ENCODE results near the gene MAN2A1.

The MAN2A1 gene

DNA sequence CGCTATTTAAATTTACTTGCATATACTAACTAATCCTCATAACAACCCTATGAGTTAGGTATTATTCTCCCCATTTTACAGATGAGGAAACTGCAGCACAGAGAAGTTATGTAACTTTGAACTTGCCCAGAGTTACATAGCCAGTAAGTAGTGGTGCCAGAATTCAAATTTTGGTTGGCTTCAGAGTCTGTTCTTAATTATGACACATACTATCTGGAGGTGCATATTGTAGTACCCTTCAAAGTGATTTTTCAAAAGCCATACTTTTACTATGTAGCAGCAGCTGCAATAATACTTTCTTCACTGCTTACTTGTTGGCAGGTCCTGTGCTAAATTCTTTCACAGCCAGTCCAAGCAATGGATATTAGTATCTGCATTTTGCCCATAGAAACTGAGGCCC, 16.4 kb downstream of the MAN2A1 start:
- no peak for DNase-seq (ENCODE audit: low read depth in 2 of 2)

DNA sequence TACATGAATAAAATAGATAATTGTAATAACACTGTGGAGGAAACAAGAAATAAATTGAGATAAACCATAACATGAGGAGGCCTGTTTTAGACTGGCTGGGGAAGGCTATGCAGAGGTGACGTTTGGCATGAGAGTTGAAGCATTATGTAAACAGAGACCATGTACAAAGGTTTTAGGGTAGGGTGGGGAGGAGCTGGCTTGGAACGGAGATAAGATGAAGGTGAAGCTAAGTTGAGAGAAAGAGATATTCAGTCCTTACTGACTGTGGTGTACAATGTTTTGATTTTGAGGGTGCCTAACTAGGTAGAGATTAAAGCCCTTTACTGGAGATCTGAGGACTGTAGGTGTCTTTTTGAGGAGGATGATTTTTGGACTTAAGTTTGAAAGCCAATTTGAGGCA, 17.8 kb downstream of the MAN2A1 start:
- no peak for DNase-seq (ENCODE audit: low read depth in 2 of 2)

DNA sequence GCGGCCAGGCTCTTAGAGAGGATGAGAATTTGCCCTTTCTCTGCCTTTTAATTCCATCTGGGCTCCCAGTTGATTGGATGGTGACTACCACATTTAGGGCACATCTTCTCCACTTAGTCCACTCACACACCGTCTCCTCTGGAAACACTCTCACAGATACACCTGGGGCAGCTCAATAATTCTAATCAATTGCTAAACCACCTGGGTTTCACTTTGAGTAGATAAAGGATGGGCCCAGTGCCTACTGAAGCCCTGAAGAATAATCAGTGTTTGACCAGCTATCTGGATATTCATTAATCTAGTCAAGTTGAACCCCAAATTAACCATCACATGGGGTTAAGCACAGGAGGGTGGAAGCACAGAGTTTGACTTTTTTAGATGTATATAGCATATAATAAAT, 19.1 kb downstream of the MAN2A1 start:
- DNase-seq (ENCODE audit: low read depth in 2 of 2) = no peak

DNA sequence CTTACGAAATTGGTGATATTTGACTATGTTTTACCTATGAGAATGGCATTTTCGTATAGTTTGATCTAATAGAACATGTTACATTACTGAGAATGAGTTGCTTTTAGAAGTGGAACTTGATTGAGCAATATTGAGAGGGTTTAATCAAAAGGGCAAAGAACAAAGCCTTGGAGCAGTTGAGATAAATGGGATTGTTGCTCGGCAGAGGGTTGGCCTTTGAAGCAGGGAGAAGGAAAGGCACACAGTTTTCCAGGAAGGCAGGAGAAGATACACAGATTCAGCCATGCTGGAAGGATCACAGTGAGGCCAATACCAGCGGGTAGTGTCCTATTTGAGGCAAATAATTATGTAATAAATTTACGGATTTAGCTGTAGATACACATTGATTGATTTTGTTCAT, 19.5 kb downstream of the MAN2A1 start:
- no peak for DNase-seq (ENCODE audit: low read depth in 2 of 2)

DNA sequence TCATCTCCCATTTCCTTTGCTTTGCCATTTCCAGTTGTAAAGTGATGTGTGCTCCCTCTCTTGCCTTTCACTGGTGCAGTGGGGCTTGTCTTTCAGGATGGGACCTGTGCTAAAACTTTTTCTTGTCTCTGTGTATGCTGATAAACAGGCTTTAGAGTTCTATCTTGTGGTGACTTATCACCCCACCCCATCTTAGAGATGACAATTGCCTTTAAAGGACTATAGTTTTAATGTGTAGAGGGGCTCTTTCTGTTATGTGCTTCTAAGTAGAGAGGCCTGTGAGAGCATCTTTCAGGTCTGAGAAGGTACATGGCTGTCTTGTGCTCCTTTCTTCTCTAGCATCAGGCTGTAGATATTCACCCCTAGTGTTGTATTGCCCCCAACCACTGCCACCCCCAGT, 21.9 kb downstream of the MAN2A1 start:
- DNase-seq (ENCODE audit: low read depth in 2 of 2) = no peak

DNA sequence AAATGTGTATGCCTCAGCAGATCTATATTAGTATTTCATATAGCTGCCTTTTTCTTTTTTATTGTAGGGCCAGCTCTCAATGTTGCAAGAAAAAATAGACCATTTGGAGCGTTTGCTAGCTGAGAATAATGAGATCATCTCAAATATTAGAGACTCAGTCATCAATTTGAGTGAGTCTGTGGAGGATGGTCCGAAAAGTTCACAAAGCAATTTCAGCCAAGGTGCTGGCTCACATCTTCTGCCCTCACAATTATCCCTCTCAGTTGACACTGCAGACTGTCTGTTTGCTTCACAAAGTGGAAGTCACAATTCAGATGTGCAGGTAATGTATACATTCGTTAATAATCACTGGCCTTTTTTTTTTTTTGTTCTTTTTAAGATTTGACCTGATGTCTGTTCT, 23.7 kb downstream of the MAN2A1 start:
- DNase-seq (ENCODE audit: low read depth in 2 of 2) = no peak

DNA sequence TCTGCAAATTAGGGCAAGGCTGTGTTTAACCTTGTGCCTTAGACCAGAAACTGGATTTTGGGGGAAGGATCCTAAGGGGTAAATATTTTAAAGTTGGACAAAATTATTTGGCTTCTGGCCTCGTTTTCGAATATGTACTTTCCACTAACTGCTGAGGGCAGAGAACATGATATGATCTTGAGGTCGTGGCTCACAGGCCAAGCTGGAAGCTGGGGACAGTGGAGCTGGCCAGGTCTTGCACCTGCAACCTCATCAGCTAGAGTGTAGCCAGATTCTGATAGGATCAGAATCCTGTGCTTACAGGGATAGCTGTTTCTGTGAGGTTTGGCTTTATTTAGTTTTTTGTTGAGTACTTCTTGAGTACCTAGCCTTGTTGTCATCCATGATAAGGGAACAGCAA, 24.9 kb downstream of the MAN2A1 start:
- no peak for DNase-seq (ENCODE audit: low read depth in 2 of 2)

DNA sequence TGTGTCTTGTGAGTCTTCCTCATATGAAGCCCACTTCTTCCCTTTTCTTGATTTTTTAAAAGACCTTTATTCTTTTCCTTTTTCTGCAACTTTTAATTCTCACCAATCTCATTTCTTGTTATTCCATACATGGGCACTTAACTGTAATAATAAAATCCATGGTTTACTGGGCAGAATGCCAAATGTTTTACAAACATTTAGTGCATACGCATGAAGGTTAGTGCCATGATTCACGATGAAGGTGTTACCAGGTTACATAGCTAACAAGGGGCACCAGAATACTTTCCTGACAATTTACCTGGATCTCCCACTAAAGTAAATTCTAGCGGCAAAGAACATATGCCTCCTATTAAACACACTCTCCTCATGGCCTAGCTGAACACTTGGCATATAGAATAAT, 28.5 kb downstream of the MAN2A1 start:
- no peak for DNase-seq (ENCODE audit: low read depth in 2 of 2)

DNA sequence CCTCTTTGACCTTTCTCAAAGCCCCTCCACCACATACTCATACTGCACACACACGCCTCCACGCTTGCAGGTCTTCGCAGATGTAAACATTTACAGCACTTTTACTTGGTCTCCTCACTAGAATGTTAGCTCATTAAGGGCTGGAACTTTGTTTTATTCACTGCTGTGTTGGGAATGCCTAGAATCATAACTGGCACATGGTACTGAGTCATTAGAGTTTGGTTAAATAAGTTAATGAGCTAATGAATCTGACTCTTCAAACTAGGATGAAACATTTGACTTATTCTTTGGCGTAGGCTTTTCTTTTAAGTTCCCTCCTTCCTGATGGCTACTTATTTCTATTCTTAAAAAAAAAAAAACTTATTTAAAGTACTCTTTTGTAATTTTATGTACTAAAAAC, 28.9 kb downstream of the MAN2A1 start:
- DNase-seq (ENCODE audit: low read depth in 2 of 2) = no peak

DNA sequence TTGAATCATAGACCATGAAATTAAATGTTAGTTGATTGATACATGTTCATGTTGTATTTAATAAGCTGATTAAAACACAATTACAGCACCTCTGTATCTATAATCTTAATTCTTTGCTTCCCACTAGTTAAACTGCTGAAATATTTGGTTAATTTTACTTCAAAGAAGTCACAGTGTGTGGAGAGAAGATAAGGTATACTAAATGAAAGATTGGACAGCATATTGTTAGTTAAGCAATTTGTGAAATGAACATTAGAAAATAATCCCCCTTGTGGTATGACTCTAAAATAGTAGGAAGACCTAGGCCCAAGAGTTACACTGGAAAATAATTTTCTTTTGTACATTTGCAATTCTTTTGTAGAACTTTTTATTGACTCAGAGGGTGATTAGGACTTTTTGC, 30.3 kb downstream of the MAN2A1 start:
- DNase-seq (ENCODE audit: low read depth in 2 of 2) = no peak

DNA sequence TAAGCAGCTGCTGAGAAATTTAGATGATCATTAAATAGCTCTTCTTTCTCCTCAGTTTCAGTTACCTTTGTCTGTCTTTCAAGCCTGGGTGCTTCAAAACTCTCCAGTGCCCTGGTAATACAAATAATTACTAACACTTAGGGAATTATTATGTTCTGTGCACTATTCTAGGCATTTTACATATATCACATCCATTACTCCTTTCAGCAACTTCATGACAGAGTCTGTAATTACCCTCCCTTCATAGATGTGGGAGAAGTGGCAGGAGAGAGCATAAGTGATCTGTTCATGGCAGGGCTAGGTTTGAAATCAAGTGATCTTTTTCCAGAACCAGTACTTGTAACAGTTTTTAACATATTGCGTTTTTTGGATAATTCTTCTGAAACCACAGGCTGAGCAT, 32.0 kb downstream of the MAN2A1 start:
- no peak for DNase-seq (ENCODE audit: low read depth in 2 of 2)

DNA sequence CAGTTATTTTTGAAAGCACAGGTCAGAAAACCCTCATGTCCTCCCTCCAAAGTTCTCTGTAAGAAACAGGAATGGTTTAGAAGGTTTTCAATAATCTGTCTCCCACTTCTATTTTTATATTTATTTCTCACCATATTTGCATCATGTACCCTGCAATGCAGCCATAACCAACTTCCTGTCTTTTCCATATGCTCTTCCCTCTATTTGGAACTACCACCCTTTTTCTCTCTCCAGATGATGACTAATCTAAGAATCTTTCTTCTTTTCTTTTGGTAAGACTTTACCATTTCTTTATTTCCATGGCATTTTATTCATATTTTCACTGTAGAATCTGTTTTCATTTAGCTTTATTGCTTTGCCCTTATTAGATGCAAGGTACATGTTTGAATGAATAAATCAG, 33.9 kb downstream of the MAN2A1 start:
- DNase-seq (ENCODE audit: low read depth in 2 of 2) = no peak

DNA sequence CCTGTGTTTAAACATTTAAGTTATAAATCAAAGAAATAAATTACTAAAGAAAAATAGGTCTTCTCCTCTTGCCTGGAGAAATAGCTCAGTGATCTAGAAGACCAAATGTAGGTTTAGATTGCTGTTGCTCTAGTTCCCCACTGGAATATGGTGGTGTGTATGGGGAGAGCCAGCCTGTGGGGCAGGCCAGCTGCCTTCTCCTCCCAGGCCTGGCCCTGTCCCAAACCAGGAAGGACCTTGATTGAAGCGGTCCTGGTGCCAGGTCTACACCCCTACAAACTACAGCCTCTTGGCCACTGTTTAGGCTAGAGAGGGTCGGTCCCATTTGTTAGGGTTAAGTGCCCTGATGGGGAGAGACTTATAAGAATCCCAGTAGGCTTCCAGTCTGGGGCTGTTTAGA, 35.4 kb downstream of the MAN2A1 start:
- no peak for DNase-seq (ENCODE audit: low read depth in 2 of 2)

DNA sequence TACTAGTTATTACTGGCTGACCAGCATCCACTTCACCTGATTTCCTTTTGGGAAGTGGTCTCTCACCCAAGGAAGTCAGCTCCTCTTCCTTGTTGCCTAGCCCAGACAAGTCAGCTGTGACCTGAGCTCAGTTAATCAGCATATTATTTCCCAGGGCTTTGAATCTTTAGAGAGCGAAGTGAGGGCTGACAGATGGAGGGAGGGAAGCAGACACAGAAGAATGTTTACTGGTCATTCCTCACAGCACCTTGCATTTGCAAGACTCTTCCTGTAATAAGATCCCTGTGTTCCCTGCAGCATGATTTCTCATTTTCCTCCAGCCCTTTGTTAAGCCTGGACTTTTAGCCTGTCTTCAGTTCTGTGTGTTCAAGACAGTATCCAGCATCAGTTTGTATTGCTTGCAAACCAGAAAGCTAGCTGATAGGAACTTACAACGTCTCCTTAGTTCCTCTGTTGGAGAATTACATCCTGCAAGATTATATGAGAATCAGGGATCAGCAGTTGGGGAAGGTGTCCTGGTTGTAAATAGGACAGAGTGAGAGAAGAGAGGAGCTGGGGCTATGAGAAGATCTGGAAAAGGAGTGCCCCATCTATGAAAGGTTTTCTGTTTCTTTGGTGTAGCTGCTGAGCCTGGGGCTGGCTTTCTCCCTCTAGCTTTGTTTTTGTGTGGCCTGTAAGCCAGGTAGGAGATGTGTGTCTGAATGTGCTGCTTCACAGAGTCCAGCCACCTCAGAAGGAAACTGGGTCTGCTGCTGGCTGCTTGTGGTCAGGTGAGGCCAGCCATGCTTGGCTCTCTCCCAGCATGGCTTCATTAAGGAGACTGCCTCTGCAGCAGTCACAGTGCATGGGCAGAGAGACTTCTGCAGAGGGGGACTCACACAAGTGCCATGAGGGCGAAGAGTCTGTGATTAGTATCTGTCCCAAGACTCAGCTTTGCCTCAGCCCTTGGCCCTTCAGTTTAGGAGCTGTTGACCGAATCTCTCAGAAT, 50.3 kb downstream of the MAN2A1 start:
- no peak for DNase-seq (ENCODE audit: low read depth in 2 of 2)

DNA sequence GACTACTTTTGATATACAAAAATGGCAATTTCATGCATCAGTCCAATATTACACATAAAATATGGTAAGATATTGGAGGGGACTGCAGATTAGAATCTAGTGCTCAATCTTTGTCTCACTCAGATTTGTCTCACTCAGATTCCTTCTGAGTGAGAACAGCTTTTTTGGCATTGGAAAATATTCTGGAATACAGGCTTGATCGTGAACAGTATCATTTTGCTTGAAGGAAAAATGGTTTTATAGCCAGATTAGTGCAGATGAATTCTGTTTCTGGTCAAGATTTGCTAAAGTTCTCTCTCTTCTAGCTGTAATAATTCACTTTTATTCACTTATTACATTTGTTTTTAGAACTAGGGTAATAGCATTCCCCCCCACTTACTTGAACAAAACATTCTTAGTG, 51.2 kb downstream of the MAN2A1 start:
- DNase-seq (ENCODE audit: low read depth in 2 of 2) = no peak

DNA sequence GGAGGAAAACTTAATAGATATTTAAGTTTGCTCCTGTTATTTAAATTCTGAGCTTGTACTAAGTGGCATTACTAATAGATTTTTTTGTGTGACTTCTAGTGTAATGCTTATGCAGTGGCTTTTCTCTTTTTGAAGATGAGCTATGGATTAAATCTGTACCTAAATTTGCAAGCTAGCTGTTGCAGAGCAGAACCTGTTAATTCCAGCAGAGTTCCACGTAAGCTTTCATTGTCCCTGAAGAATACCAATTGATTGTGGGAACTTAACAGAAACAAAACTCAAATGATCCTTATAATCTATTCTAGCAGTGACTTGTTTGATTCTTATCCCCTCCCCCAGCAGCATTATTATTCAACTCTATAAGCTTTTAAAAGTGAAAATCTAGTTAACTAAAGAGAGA, 51.7 kb downstream of the MAN2A1 start:
- DNase-seq (ENCODE audit: low read depth in 2 of 2) = no peak

DNA sequence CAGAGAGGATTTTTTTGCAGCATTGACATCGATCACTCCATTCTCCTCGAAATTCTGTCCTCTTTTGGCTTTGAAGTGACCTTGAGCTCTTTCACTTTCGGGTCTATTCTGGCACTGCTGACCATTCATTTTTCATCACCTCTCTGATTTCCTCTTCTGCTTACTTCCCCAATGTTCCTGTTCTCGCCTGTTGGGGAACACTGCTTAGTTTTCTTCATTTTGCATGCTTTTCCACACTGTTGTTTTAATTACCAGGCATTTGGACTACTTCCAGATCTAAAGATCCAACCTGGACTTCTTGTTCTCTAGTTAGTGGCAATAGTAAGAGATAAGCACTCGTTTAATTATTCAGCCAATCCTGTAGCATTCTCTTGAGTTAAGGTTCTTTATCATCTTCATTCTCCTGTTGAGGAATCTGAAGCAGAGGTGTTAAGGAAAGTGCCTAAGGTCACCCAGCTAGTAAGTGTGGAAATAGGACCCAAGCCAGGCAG, 53.4 kb downstream of the MAN2A1 start:
- DNase-seq (ENCODE audit: low read depth in 2 of 2) = no peak

DNA sequence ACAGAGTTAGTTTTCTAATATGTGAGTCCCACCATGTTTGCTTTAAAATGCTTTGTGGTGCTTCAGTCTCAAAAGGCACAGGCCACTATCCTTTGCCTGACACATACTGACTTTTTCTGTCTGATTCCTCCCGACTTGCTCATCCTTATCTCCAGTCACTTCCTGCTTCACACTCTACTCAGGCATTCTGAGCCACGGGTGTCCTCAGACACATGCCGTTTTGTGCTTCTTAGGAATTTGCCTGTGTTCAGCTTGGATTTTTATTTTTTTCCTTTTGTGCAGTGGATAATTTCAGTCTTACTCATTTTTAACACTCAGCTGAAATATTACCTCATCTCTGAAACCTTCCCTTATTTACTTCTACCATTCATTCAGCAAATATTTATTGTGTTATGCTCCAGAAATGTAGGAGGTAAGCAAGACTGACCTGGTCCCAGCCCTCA, 54.1 kb downstream of the MAN2A1 start:
- DNase-seq (ENCODE audit: low read depth in 2 of 2) = no peak

DNA sequence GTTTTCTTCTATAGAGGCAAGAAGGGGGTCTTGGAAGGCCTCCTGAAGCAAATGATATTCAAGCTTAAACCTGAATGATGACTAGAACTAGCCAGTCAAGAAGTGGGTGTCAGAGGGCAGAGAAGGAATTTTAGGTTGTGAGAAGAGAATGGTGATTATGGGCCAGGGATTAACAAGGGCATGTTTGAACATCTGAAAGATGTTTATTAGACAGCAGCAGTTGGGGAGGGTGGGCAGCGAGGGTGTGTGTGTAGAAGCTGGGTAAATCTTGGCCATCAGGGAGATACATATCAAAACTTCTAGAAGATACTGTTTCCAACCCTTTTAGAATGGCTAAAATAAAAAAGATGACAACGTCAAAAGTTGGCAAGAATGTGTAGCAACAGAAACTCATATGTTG, 54.5 kb downstream of the MAN2A1 start:
- DNase-seq (ENCODE audit: low read depth in 2 of 2) = no peak

DNA sequence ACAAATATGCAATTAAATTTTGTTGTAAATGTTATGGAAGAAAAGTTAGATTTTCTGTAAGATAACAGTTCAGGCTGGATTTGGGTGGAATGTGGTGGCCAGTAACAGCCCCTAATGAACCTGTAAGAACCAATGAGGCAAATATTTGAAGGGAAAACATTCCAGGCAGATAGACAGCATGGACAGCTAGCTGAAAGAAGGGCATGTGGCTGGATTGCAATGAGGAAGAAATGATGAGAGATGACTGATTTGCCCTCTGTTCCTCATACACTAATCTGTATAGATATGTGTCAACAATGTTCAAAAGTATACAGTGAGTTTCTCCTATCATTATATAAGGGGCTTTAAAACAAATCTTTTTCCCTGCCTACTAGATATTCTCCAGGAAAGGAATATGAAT, 58.8 kb downstream of the MAN2A1 start:
- no peak for DNase-seq (ENCODE audit: low read depth in 2 of 2)

DNA sequence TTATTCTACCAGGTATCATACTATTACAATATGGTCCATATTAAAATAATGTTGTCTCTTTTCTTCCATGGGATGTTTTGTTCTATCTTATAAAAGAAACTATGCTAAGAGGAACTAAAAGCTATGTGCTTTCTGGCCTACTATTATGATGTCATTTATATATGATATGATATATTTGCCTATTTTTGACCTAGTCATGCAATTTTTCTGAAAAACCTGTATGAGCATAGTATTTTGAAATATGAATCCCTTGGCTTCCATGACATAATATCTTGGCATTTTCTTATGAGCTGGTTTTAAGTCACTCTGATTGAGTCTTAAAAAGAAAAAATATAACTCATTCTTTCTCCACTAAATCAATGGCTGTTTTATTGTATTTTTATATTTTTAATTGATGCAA, 60.7 kb downstream of the MAN2A1 start:
- no peak for DNase-seq (ENCODE audit: low read depth in 2 of 2)

DNA sequence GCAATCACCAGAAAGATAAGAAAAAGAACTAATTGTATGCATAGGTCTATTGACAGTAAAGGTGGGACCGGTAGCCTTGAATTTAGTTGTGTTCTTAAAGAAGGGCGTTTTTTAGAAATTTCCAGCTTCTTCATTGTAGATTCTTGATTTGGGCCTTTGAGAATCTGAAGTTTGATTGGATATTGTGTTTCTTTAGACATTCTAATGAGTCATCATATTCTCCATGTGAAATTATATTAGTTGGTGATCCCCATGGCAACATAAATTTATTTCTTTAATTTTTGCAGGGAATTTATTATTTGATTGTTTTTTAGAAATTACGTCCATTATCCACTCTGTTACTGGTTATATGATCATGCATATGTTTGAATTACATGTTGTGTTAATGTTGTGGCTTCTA, 63.6 kb downstream of the MAN2A1 start:
- no peak for DNase-seq (ENCODE audit: low read depth in 2 of 2)

DNA sequence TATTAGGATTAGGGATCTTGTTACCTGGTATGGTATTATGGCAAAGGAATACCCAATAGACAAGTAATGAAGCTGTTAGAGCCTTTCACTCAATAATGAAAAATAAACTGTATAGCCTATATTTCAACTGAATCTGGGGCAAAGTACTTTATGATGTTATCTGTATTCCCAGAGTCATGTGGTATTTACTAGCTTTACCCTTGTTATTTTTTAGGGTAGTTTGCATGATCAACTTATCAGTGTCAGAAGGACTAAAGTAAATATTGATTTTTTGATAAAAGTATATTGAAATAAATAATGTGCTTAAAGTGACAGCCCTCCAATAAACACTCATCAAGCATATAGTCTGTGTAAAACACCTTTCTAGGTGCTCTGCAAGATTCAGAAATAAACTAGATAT, 64.6 kb downstream of the MAN2A1 start:
- DNase-seq (ENCODE audit: low read depth in 2 of 2) = no peak

DNA sequence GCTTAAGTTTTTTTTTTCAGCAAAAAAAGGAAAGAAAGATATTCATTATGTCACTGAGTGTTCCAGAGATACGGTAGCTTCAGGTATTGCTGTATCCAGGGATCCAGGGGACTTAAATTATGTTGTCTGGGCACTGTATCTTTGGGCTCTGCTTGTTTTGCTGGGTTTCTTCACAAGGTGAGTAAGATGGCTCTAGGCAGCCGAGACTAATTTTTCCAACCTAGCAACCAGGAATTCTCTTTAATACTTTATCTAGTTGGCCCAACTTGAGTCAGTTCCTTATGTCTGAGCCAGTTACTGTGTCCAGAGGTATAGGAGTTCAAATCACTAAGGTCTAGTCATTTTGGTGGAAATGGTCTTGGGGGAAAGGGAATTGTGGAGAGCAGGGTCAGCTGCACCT, 66.0 kb downstream of the MAN2A1 start:
- no peak for DNase-seq (ENCODE audit: low read depth in 2 of 2)
